KMS-11 (cell line): ENCODE data around the gene DCST1.

Experiments
- H2AFZ ChIP-seq: fragments of 200-600 bp; sonication (generic); 2 replicates; pipeline ENCODE4 v1.6.1; 2016; ENCODE audit warnings: antibody characterized with exemption, mixed run types, low read depth
- H3K27ac ChIP-seq: fragments of 200-600 bp; sonication (generic); 2 replicates; pipeline ENCODE4 v1.6.1; 2016; ENCODE audit warnings: mild to moderate bottlenecking, mixed run types
- H3K27me3 ChIP-seq: fragments of 200-600 bp; sonication (generic); 2 replicates; pipeline ENCODE4 v1.6.1; 2017; ENCODE audit warnings: mild to moderate bottlenecking, low read depth, mixed run types, moderate library complexity; ENCODE audit not compliant: insufficient read depth
- H3K36me3 ChIP-seq: fragments of 200-600 bp; sonication (generic); 2 replicates; pipeline ENCODE4 v1.6.1; 2017; ENCODE audit warnings: mild to moderate bottlenecking, mixed run types; ENCODE audit not compliant: insufficient read depth
- H3K4me1 ChIP-seq: fragments of 200-600 bp; sonication (generic); 2 replicates; pipeline ENCODE4 v1.6.1; 2016; ENCODE audit warnings: mild to moderate bottlenecking, low read depth, mixed run types; ENCODE audit not compliant: poor library complexity, severe bottlenecking
- H3K4me2 ChIP-seq: fragments of 200-600 bp; sonication (generic); 2 replicates; pipeline ENCODE4 v1.7.0; 2016; ENCODE audit warnings: mild to moderate bottlenecking, mixed run types
- H3K4me3 ChIP-seq: fragments of 200-600 bp; sonication (generic); IDR thresholded peaks from 2 replicates; pipeline ENCODE4 v1.6.1; 2017; ENCODE audit warnings: low read depth, low read length, mixed read lengths; ENCODE audit not compliant: insufficient read depth
- H3K79me2 ChIP-seq: fragments of 200-600 bp; sonication (generic); 2 replicates; pipeline ENCODE4 v1.6.1; 2016; ENCODE audit warnings: low read depth, mixed run types; ENCODE audit not compliant: insufficient read depth
- H3K9ac ChIP-seq: fragments of 200-600 bp; sonication (generic); 2 replicates; pipeline ENCODE4 v1.6.1; 2016; ENCODE audit warnings: mild to moderate bottlenecking, mixed run types
- H4K20me1 ChIP-seq: fragments of 200-600 bp; sonication (generic); 2 replicates; pipeline ENCODE4 v1.6.1; 2016; ENCODE audit warnings: mild to moderate bottlenecking, mixed run types; ENCODE audit not compliant: insufficient read depth
- CTCF ChIP-seq: fragments of 200-600 bp; sonication (generic); conservative IDR thresholded peaks from 2 replicates; pipeline ENCODE4 v1.6.1; 2017; ENCODE audit warnings: low read depth, mild to moderate bottlenecking, antibody characterized with exemption, low read length, moderate library complexity, mixed read lengths

The DCST1 gene

GRCh38 chr1:155000726-155001424 is 32.7 kb upstream of the DCST1 start:
- peak overlapping the region; percentile 62 for H2AFZ ChIP-seq
- TF ChIP-seq CTCF = no peak
- peaks cover 51% of the 10 kb centered on the region for H3K4me1 ChIP-seq
- peak overlapping the region; percentile 84 for H3K9ac ChIP-seq
- peaks cover 33% of the 10 kb centered on the region for H3K79me2 ChIP-seq
- peak overlapping the region; percentile 41 for H3K4me2 ChIP-seq
- no peaks in the 10 kb centered on the region for H4K20me1 ChIP-seq
- peak overlapping the region; percentile 99 for H3K4me3 ChIP-seq
- H3K36me3 ChIP-seq = no peaks in the 10 kb centered on the region
- no peaks in the 10 kb centered on the region for H3K27me3 ChIP-seq
- peak overlapping the region; percentile 91 for H3K27ac ChIP-seq

GRCh38 chr1:155001425-155001674 is 32.3 kb upstream of the DCST1 start:
- peak overlapping the region; percentile 84 for H3K9ac ChIP-seq
- no peaks in the 10 kb centered on the region for H3K27me3 ChIP-seq
- no peaks in the 10 kb centered on the region for H3K36me3 ChIP-seq
- H3K79me2 ChIP-seq = peaks cover 37% of the 10 kb centered on the region
- H3K27ac ChIP-seq = peak overlapping the region; percentile 91
- peak overlapping the region; percentile 62 for H2AFZ ChIP-seq
- no peak for TF ChIP-seq CTCF
- H3K4me3 ChIP-seq = peak overlapping the region; percentile 99
- H3K4me2 ChIP-seq = peak overlapping the region; percentile 41
- H3K4me1 ChIP-seq = peaks cover 51% of the 10 kb centered on the region
- no peaks in the 10 kb centered on the region for H4K20me1 ChIP-seq

- peaks cover 42% of the 10 kb centered on the region for H3K79me2 ChIP-seq
- H3K27me3 ChIP-seq = no peaks in the 10 kb centered on the region
- no peaks in the 10 kb centered on the region for H4K20me1 ChIP-seq
- peak overlapping the region; percentile 62; the same call in 1 of the 2 replicates for H2AFZ ChIP-seq
- H3K4me3 ChIP-seq = peak overlapping the region; percentile 99
- H3K9ac ChIP-seq = peak overlapping the region; percentile 84
- peak; percentile 61 for TF ChIP-seq CTCF
- H3K36me3 ChIP-seq = no peaks in the 10 kb centered on the region
- H3K27ac ChIP-seq = peak overlapping the region; percentile 91
- H3K4me2 ChIP-seq = peak overlapping the region; percentile 41
- peaks cover 56% of the 10 kb centered on the region for H3K4me1 ChIP-seq
These were observed 31.8 kb upstream of the DCST1 start for GRCh38 chr1:155001675-155002463.

GRCh38 chr1:155002464-155003226 is 31.0 kb upstream of the DCST1 start, which contains the start of gene ZBTB7B:
TSS of gene ZBTB7B (plus strand) at chr1:155002802. CDS start at chr1:155014661, 11,859 bp downstream.
- Histone ChIP-seq H3K36me3 (no peaks in the 10 kb centered on the region), H4K20me1 (no peaks in the 10 kb centered on the region), H3K27me3 (no peaks in the 10 kb centered on the region), H3K4me1 (peaks cover 54% of the 10 kb centered on the region), H3K27ac (peak within 1 kb of the TSS; percentile 91), H3K79me2 (peaks cover 50% of the 10 kb centered on the region), H3K9ac (peak within 1 kb of the TSS; percentile 85), H3K4me3 (peak within 1 kb of the TSS; percentile 100), H2AFZ (peak within 1 kb of the TSS; percentile 68), H3K4me2 (peak within 1 kb of the TSS; percentile 89)
- no peak for TF ChIP-seq CTCF
